GM23338 (cell line): ENCODE measurements around the gene KRTAP4-6. TPM values are rescaled to one million over a fixed set of nuclear protein-coding genes. Genes with fewer than 3 reads are reported as not detected.
"Not testable (repeated sequence)": the region's sequence is repeated elsewhere in the genome, so short reads cannot be mapped to it uniquely, and the experiment has no call there.

Source experiments
- ATAC-seq: fragments of 200-7000 bp; cut with Tn5 transposase; 3 replicates; pipeline ENCODE4 v1.9.1; 2020
- DNase-seq: peaks from one replicate; pipeline ENCODE4 v3.0.0-alpha.2; 2015; ENCODE audit warnings: low spot score
- H2AFZ ChIP-seq: fragments of 200-600 bp; sonication (generic); 2 replicates; pipeline ENCODE4 v1.8.0; 2016; ENCODE audit warnings: antibody characterized with exemption, mild to moderate bottlenecking, moderate library complexity
- H3F3A ChIP-seq: fragments of 200-600 bp; sonication (generic); replicated peaks from 2 replicates; pipeline ENCODE4 v1.8.0; 2017; ENCODE audit warnings: antibody characterized with exemption, mixed run types, low read depth
- H3K27ac ChIP-seq: fragments of 200-600 bp; sonication (generic); 2 replicates; pipeline ENCODE4 v1.6.1; 2016; ENCODE audit warnings: low read depth
- H3K27me3 ChIP-seq: fragments of 200-600 bp; sonication (generic); 2 replicates; pipeline ENCODE4 v1.8.0; 2016; ENCODE audit warnings: mild to moderate bottlenecking, mixed run types, moderate library complexity; ENCODE audit not compliant: insufficient read depth
- H3K36me3 ChIP-seq: fragments of 200-600 bp; sonication (generic); 2 replicates; pipeline ENCODE4 v1.8.0; 2016; ENCODE audit warnings: mild to moderate bottlenecking; ENCODE audit not compliant: insufficient read depth
- H3K4me1 ChIP-seq: fragments of 200-600 bp; sonication (generic); 2 replicates; pipeline ENCODE4 v1.8.0; 2016; ENCODE audit warnings: mild to moderate bottlenecking, moderate library complexity; ENCODE audit not compliant: insufficient read depth
- H3K4me2 ChIP-seq: fragments of 200-600 bp; sonication (generic); 2 replicates; pipeline ENCODE4 v1.7.1; 2017; ENCODE audit warnings: mixed run types
- H3K4me3 ChIP-seq: fragments of 200-600 bp; sonication (generic); 2 replicates; pipeline ENCODE4 v1.6.1; 2016; ENCODE audit warnings: mixed run types
- H3K79me2 ChIP-seq: fragments of 200-600 bp; sonication (generic); replicated peaks from 2 replicates; pipeline ENCODE4 v1.8.0; 2017; ENCODE audit warnings: mild to moderate bottlenecking; ENCODE audit not compliant: insufficient read depth
- H3K9me2 ChIP-seq: fragments of 200-600 bp; sonication (generic); 2 replicates; pipeline ENCODE4 v1.8.0; 2017; ENCODE audit not compliant: insufficient read depth
- H4K20me1 ChIP-seq: fragments of 200-600 bp; sonication (generic); replicated peaks from 2 replicates; pipeline ENCODE4 v1.8.0; 2017; ENCODE audit warnings: mild to moderate bottlenecking; ENCODE audit not compliant: insufficient read depth
- H3K27ac Mint-ChIP-seq: 2 replicates; pipeline ENCODE4 v1.8.0; 2020; ENCODE audit warnings: inconsistent platforms, mild to moderate bottlenecking, moderate library complexity, mixed read lengths
- H3K27me3 Mint-ChIP-seq: 3 replicates; pipeline ENCODE4 v1.8.0; 2022; ENCODE audit warnings: low read depth, mild to moderate bottlenecking, moderate library complexity, mixed read lengths, inconsistent platforms; ENCODE audit not compliant: insufficient read depth, poor library complexity
- H3K36me3 Mint-ChIP-seq: 3 replicates; pipeline ENCODE4 v1.8.0; 2021; ENCODE audit warnings: low read depth, mild to moderate bottlenecking, inconsistent platforms, moderate library complexity, mixed read lengths
- H3K4me1 Mint-ChIP-seq: 3 replicates; pipeline ENCODE4 v1.8.0; 2020; ENCODE audit warnings: mild to moderate bottlenecking, inconsistent platforms, mixed read lengths
- H3K4me3 Mint-ChIP-seq: 3 replicates; pipeline ENCODE4 v1.8.0; 2021; ENCODE audit warnings: moderate library complexity, mild to moderate bottlenecking, inconsistent platforms, mixed read lengths
- H3K9me3 Mint-ChIP-seq: 3 replicates; pipeline ENCODE4 v1.8.0; 2020; ENCODE audit warnings: moderate library complexity, mild to moderate bottlenecking, inconsistent platforms, mixed read lengths
- EZH2phosphoT487 ChIP-seq: fragments of 200-600 bp; sonication (generic); IDR thresholded peaks from one replicate; pipeline ENCODE4 v1.8.1; 2018; ENCODE audit warnings: antibody characterized with exemption; ENCODE audit not compliant: unreplicated experiment
- STAT1 ChIP-seq: IDR thresholded peaks from one replicate; pipeline ENCODE4 v1.6.1; 2016; ENCODE audit warnings: antibody characterized with exemption; ENCODE audit not compliant: unreplicated experiment
- ZNF114 ChIP-seq: fragments of 250-450 bp; sonication (Bioruptor Pico); IDR thresholded peaks from 2 replicates; pipeline ENCODE4 v1.5.0; 2020; ENCODE audit warnings: mild to moderate bottlenecking, moderate library complexity
- ZNF462 ChIP-seq: fragments of 250-450 bp; sonication (Bioruptor Pico); IDR thresholded peaks from 2 replicates; pipeline ENCODE4 v1.5.0; 2020; ENCODE audit warnings: mild to moderate bottlenecking, moderate library complexity
- polyA plus RNA-seq: library from polyadenylated mRNA; unstranded; fragments of >200 nt; fragmentation: Nextera tagmentation; extraction: Ambion mirVana; gene quantifications from 2 replicates; pipeline ENCODE4 v1.2.1, GENCODE V29; 2016
- total RNA-seq: library from RNA; depleted of rRNA; stranded (reverse); fragments of >200 nt; shearing (Covaris generic); gene quantifications from 2 replicates; pipeline ENCODE4 v1.2.3, GENCODE V29; 2014

The KRTAP4-6 gene
- total and polyA plus RNA-seq, 2 experiments from 2014 or later: not detected

GRCh38 chr17:41107941-41108450 lies 32.3 kb downstream of the KRTAP4-6 start (continued):
- no peak for TF ChIP-seq ZNF462 (CRISPR knock-in tag)
- no peak for TF ChIP-seq ZNF114 (CRISPR knock-in tag)
- no peak for TF ChIP-seq EZH2phosphoT487
- no peak for TF ChIP-seq STAT1

- not testable (repeated sequence) for H4K20me1 ChIP-seq, ATAC-seq, H3K27me3 ChIP-seq, H3K27me3 Mint-ChIP-seq, H3K27ac Mint-ChIP-seq, H3K4me3 Mint-ChIP-seq, H3K9me2 ChIP-seq, DNase-seq, H3K4me2 ChIP-seq, H3K79me2 ChIP-seq, H3K4me3 ChIP-seq, H3F3A ChIP-seq, H3K27ac ChIP-seq, H3K36me3 ChIP-seq, H2AFZ ChIP-seq
- peaks cover 25% of the 10 kb centered on the region for H3K4me1 ChIP-seq
- Mint-ChIP-seq H3K36me3 (peaks cover 22% of the 10 kb centered on the region), H3K9me3 (peaks cover 19% of the 10 kb centered on the region), H3K4me1 (peaks cover 46% of the 10 kb centered on the region)
Observed at GRCh38 chr17:41105347-41105746, 35.0 kb downstream of the KRTAP4-6 start, which contains the start of gene KRTAP4-9. Gene KRTAP4-9, plus strand, starts transcription at chr17:41105389. Its CDS starts 0 bp downstream, at chr17:41105389.

- not testable (repeated sequence) for H2AFZ ChIP-seq, H3K27ac ChIP-seq, H3K79me2 ChIP-seq, H3K9me2 ChIP-seq, H3K36me3 ChIP-seq, H3K27me3 Mint-ChIP-seq, H3K27ac Mint-ChIP-seq, H3K4me3 ChIP-seq, H4K20me1 ChIP-seq, H3F3A ChIP-seq, DNase-seq, ATAC-seq, H3K4me2 ChIP-seq, H3K27me3 ChIP-seq, H3K4me3 Mint-ChIP-seq
- Mint-ChIP-seq H3K36me3 (peaks cover 14% of the 10 kb centered on the region), H3K9me3 (peaks cover 11% of the 10 kb centered on the region; the same call in 2 of the 3 replicates), H3K4me1 (peaks cover 51% of the 10 kb centered on the region)
- peaks cover 29% of the 10 kb centered on the region for H3K4me1 ChIP-seq
Observed at GRCh38 chr17:41104386-41105038, 35.8 kb downstream of the KRTAP4-6 start.
